Stomach smooth muscle (tissue), 2 donors: ENCODE data around the gene GTPBP6.
"Not testable (repeated sequence)": the region's sequence is repeated elsewhere in the genome, so short reads cannot be mapped to it uniquely, and the experiment has no call there.

Experiments
- H3K27ac ChIP-seq: one replicate; pipeline ENCODE4 v1.7.0; 2013; ENCODE audit warnings: mild to moderate bottlenecking, low read length, inconsistent platforms
- H3K27me3 ChIP-seq, 2 donors: one replicate each; pipeline ENCODE4 v1.7.0; 2013; ENCODE audit warnings: low read length in 2 of 2; ENCODE audit not compliant: insufficient read depth in 2 of 2, control insufficient read depth in 1 of 2
- H3K36me3 ChIP-seq, 2 donors: one replicate each; pipeline ENCODE4 v1.7.0; 2013; ENCODE audit warnings: low read length in 2 of 2; ENCODE audit not compliant: control insufficient read depth in 2 of 2, insufficient read depth in 2 of 2
- H3K4me1 ChIP-seq: one replicate; pipeline ENCODE4 v1.7.0; 2013; ENCODE audit warnings: low read length; ENCODE audit not compliant: control insufficient read depth, insufficient read depth
- H3K4me3 ChIP-seq, 2 donors: one replicate each; pipeline ENCODE4 v1.7.0; 2013; ENCODE audit warnings: low read length in 2 of 2
- H3K9ac ChIP-seq, 2 donors: one replicate each; pipeline ENCODE4 v1.7.0; 2013; ENCODE audit warnings: low read length in 2 of 2, mild to moderate bottlenecking in 1 of 2
- H3K9me3 ChIP-seq, 2 donors: one replicate each; pipeline ENCODE4 v1.7.0; 2013; ENCODE audit warnings: low read length in 2 of 2; ENCODE audit not compliant: control insufficient read depth in 2 of 2
- donor health status: healthy.
- donor health status: Pancreatic carcinoma.

GTPBP6 gene

GRCh38 chrX:312621-313331, 5.8 kb downstream of the GTPBP6 start:
- Histone ChIP-seq H3K4me3 (no peak overlapping the region), H3K36me3 (peaks cover 39 to 48% of the 10 kb centered on the region in 2 donors), H3K9ac (no peak overlapping the region), H3K9me3 (no peaks in the 10 kb centered on the region), H3K27ac (no peak overlapping the region), H3K27me3 (no peaks in the 10 kb centered on the region), H3K4me1 (peaks cover 10% of the 10 kb centered on the region)

GRCh38 chrX:311156-312129, 7.2 kb downstream of the GTPBP6 start:
- Histone ChIP-seq H3K27me3 (no peaks in the 10 kb centered on the region), H3K27ac (no peak overlapping the region), H3K36me3 (peaks cover 39 to 53% of the 10 kb centered on the region in 2 donors), H3K4me3 (no peak overlapping the region), H3K9ac (no peak overlapping the region), H3K4me1 (peaks cover 3% of the 10 kb centered on the region), H3K9me3 (no peaks in the 10 kb centered on the region)

GRCh38 chrX:310621-311155, 7.9 kb downstream of the GTPBP6 start:
- Histone ChIP-seq H3K9me3 (no peaks in the 10 kb centered on the region), H3K36me3 (peaks cover 47 to 54% of the 10 kb centered on the region in 2 donors), H3K27ac (no peak overlapping the region), H3K27me3 (no peaks in the 10 kb centered on the region), H3K4me3 (no peak overlapping the region), H3K9ac (no peak overlapping the region), H3K4me1 (no peaks in the 10 kb centered on the region)

- no peak overlapping the region for H3K9ac ChIP-seq
- no peak overlapping the region for H3K27ac ChIP-seq
- no peaks in the 10 kb centered on the region for H3K27me3 ChIP-seq
- H3K4me3 ChIP-seq, result no peak overlapping the region
- no peaks in the 10 kb centered on the region for H3K4me1 ChIP-seq
- H3K36me3 ChIP-seq, result peaks cover 45 to 48% of the 10 kb centered on the region in 2 donors
- H3K9me3 ChIP-seq, result peaks cover 0 to 6% of the 10 kb centered on the region in 2 donors
Measured at GRCh38 chrX:308821-309520, 9.6 kb downstream of the GTPBP6 start.

GRCh38 chrX:307261-308111, 11.1 kb downstream of the GTPBP6 start:
- Histone ChIP-seq H3K4me3 (no peak overlapping the region), H3K27me3 (no peaks in the 10 kb centered on the region), H3K9me3 (peaks cover 0 to 6% of the 10 kb centered on the region in 2 donors), H3K27ac (no peak overlapping the region), H3K9ac (no peak overlapping the region), H3K36me3 (peaks cover 37 to 44% of the 10 kb centered on the region in 2 donors), H3K4me1 (no peaks in the 10 kb centered on the region)

GRCh38 chrX:306614-307251, 11.9 kb downstream of the GTPBP6 start:
- H3K4me3 ChIP-seq, H3K9ac ChIP-seq, H3K9me3 ChIP-seq, H3K27ac ChIP-seq, H3K4me1 ChIP-seq, H3K27me3 ChIP-seq: not testable (repeated sequence)
- H3K36me3 ChIP-seq, result peaks cover 31 to 37% of the 10 kb centered on the region in 2 donors

GRCh38 chrX:305781-306613, 12.6 kb downstream of the GTPBP6 start:
- H3K9me3 ChIP-seq, H3K4me3 ChIP-seq, H3K27ac ChIP-seq, H3K27me3 ChIP-seq, H3K9ac ChIP-seq, H3K4me1 ChIP-seq: not testable (repeated sequence)
- peaks cover 25 to 32% of the 10 kb centered on the region in 2 donors for H3K36me3 ChIP-seq

GRCh38 chrX:302975-303374, 15.6 kb downstream of the GTPBP6 start:
- H3K27ac ChIP-seq, result no peak overlapping the region
- no peaks in the 10 kb centered on the region for H3K4me1 ChIP-seq
- peaks cover 14 to 20% of the 10 kb centered on the region in 2 donors for H3K36me3 ChIP-seq
- no peak overlapping the region for H3K9ac ChIP-seq
- H3K27me3 ChIP-seq, result no peaks in the 10 kb centered on the region
- peaks cover 0 to 6% of the 10 kb centered on the region in 2 donors for H3K9me3 ChIP-seq
- H3K4me3 ChIP-seq, result no peak overlapping the region

- H3K4me1 ChIP-seq, result no peaks in the 10 kb centered on the region
- peaks cover 8 to 12% of the 10 kb centered on the region in 2 donors for H3K36me3 ChIP-seq
- H3K27me3 ChIP-seq, result no peaks in the 10 kb centered on the region
- no peak overlapping the region for H3K4me3 ChIP-seq
- no peak overlapping the region for H3K27ac ChIP-seq
- no peak overlapping the region for H3K9ac ChIP-seq
- H3K9me3 ChIP-seq, result peaks cover 0 to 6% of the 10 kb centered on the region in 2 donors
Measured at GRCh38 chrX:300334-300733, 18.3 kb downstream of the GTPBP6 start.
